NCI-H2227 treated with DMSO at 0.1 percent for 48 hours (cell line): Measurements from ENCODE around the gene FLVCR2.
A peak's percentile ranks its signal among the peaks of the same experiment; 100 is the strongest.
"Not testable (repeated sequence)": the region's sequence is repeated elsewhere in the genome, so short reads cannot be mapped to it uniquely, and the experiment has no call there.

Experiments used
- DNase-seq: peaks from one replicate; lab custom pipeline; 2025; lab: John Stamatoyannopoulos, UW

Gene FLVCR2

GRCh38 chr14:75591987-75592575, 13.7 kb downstream of the FLVCR2 start:
- DNase-seq = no peak

- DNase-seq = no peak
Measured at GRCh38 chr14:75595226-75595625, 16.8 kb downstream of the FLVCR2 start.

GRCh38 chr14:75597149-75597548, 18.7 kb downstream of the FLVCR2 start:
- no peak for DNase-seq

- DNase-seq = not testable (repeated sequence)
Measured at GRCh38 chr14:75600100-75600499, 21.7 kb downstream of the FLVCR2 start.

- DNase-seq = not testable (repeated sequence)
Measured at GRCh38 chr14:75601061-75601460, 22.6 kb downstream of the FLVCR2 start.

GRCh38 chr14:75602503-75602902, 24.1 kb downstream of the FLVCR2 start:
- no peak for DNase-seq

DNA sequence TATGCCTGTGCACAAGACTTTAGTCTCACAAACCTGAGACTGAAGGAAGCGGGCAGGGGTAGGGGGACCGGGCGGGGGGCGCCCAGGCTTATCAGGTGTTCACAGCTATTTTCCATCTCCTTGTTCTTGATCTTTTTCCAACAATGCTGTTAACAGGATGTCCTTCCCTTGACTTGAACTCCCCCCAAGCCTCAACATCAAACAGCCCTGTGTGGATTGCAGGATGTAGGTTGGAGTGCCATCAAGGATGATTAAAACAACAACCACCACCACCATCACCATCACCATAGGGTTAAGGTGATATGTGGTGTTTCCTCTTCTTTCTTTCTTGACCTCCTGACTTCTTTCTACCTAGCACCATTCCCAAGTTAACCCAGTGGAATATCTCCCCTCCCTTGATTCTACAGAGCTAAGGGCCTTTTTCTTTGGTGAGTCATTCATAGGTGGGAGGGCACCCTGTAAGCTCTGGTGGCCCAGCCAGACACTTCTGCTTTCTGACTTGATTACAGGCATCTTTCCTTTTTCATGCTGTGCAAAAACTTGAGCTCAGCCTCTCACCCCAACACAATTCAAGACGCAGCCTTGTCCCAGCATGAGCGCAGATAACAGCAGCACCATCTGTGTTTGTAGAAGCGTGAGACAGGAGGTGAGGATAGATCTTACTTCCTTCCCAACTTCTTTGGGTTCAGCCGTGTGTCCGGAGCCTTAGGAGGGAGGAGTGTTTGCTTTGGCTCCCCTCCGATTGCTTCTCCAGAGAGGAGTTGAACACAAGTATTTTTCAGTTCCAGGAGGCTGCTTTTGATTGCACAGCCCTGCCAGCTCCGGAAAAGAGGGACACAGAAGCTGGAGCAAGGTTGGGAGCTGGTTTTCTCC, 26.8 kb downstream of the FLVCR2 start:
- no peak for DNase-seq

- DNase-seq = no peak
Measured at GRCh38 chr14:75605916-75606315, 27.5 kb downstream of the FLVCR2 start.

DNA sequence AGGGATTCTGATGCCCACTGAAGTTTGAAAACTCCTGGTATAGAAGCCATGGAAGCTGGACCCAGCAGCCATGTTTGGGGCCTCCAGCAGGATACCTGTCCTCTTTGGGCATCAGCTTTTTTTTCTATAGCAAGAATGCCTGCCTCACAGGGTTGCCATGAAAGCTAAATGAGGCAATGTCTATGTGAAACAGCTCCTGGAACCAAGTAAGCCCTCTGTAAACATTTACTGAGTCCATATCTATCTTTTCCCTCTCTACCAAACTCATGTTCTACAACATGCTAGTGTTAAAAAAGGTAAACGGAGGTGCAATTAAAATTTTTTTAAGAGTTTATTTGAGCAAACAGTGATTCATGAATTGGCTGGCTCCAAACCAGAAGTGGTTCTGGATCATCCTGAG, 28.6 kb downstream of the FLVCR2 start:
- DNase-seq = no peak

- no peak for DNase-seq
Measured at GRCh38 chr14:75607842-75608640, 29.6 kb downstream of the FLVCR2 start.

- no peak for DNase-seq
Measured at GRCh38 chr14:75609116-75609515, 30.7 kb downstream of the FLVCR2 start.

- DNase-seq = no peak
Measured at GRCh38 chr14:75609606-75610475, 31.4 kb downstream of the FLVCR2 start.

- no peak for DNase-seq
Measured at GRCh38 chr14:75610834-75611233, 32.4 kb downstream of the FLVCR2 start.

DNA sequence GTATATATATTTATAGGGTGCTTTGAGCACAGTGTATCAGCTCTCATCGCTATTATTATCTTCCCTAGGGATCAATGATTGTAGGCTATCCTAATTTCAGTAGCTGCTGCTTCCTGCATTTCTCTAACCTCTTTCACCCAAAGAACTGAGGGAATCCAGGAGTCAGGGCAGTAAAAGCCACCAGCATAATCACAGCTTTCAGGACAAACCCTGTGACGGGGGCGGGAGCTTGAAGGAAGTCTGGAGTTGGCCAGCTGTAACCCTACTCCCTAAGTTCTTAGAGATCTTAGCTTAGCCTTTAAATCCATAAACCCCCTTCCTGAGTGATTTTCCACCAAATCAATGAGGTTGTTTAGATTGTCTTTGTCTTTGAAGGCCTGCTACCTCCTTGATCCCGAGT, 33.7 kb downstream of the FLVCR2 start:
- DNase-seq = no peak

GRCh38 chr14:75614179-75614578, 35.8 kb downstream of the FLVCR2 start:
- no peak for DNase-seq

DNA sequence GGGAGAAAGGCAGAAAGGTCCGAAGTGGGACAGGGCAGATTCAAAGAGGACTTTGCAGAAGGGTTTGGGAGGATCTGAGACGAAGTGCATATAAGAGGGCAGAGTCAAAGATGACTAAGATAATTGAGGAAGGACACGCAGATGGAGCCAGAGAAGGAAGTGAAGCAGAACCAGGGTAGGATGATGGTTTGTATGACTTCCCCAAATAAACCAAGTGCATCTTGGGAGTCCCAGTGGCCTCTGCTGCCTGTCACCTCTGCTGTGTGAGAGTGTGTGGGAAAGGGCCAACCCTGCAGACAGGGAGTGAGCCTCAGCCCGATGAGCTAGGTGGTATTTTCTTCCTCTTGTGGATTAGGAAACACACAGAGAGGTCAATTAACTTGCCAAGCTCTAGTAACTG, 36.8 kb downstream of the FLVCR2 start:
- no peak for DNase-seq

DNA sequence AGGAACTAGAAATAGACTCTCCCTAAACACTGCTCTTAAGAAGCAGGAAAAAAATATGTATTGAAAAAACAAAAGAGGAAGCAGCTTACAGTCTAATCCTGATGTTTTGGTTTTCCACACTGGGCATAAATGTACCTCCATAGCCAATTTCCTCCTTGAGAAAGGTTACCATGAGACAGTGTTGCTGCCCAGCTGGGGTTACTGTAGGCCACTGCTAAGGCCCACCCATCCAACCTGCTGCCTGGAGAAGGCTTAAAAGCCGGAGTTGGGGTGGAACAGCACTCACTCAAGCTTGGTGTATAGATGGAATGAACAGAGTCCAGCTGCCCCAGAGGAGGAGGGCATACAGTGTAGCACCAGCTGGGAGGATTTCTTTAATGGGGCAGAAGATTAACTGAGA, 41.1 kb downstream of the FLVCR2 start:
- DNase-seq = no peak

DNA sequence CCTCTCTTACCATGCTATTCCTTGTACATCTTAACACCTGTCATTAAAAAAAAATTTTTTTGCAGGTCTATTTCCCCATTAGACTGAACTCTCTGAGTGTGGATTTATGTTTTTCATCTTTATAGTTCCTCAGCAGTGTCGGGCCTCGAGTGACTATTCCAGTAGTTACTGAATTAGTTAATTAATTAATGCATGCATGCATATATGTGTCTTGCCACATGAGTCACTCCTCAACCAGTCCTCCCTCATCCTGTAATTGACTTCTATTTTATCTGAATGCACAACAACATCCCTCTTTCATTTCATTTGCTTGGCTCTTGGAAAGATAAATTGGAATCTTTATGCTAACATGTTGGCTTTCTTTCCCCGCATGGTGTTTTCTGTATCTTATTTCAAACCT, 46.6 kb downstream of the FLVCR2 start:
- no peak for DNase-seq

DNA sequence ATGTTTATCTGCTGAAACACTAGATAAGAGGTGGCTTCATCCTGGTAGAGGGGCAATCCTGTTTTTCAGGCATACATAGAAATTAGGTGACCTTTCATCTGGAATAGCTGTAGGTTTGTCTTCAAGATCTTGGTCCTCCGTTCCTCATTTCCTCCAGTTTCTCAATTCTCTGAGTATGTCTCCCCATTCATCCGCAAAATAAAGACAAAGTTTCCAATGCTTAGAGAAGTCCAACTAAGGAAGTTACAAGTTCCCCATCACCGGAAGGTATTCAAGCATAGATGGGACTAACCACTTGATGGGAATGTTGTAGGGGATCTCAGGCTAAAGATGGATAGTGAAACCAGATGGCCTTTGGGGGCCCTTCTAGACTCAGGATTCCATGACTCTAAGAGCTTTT, 48.0 kb downstream of the FLVCR2 start:
- DNase-seq = no peak

- DNase-seq = no peak
Measured at GRCh38 chr14:75626863-75627262, 48.4 kb downstream of the FLVCR2 start.

DNA sequence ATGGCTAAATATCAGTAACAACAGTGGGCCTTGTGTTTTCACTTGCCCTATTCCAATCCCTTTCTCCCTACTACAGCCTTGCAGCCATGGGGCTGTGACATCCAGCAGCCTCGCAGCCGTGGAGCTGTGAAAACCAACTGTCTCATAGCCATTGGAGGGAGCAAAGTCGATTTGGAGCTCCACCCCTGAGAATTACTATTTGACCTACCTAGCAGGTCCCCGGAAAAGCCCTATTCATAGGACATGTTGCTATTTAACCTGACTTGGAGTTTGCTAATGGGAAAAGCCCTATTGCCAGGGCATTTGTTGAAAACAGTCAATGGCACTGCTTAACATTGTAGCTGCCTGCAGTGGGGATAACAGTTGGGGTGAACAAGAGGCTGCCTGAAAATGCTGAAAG, 49.0 kb downstream of the FLVCR2 start:
- no peak for DNase-seq

GRCh38 chr14:75628816-75629215, 50.4 kb downstream of the FLVCR2 start:
- DNase-seq = peak; percentile 63
